Thoracic aorta (tissue), 2 donors: ENCODE measurements around the gene GANAB. TPM values are rescaled to one million over a fixed set of nuclear protein-coding genes. Genes with fewer than 3 reads are reported as not detected.
A peak's percentile ranks its signal among the peaks of the same experiment; 100 is the strongest.

Source experiments
- ATAC-seq: fragments of 150-250 bp; one replicate; pipeline ENCODE4 v1.8.0; 2017; ENCODE audit warnings: low read depth; ENCODE audit not compliant: insufficient number of reproducible peaks, low FRiP score
- DNase-seq: peaks from one replicate; pipeline ENCODE4 v3.0.0-alpha.2; 2020; ENCODE audit warnings: low spot score
- H3K27ac ChIP-seq, 2 donors: fragments of 200-600 bp; sonication (generic); 1 replicate in 1 of 2; 2 replicates in 1 of 2; pipeline ENCODE4 v1.5.1; 2016; ENCODE audit warnings: mild to moderate bottlenecking in 2 of 2, moderate library complexity in 2 of 2
- H3K27me3 ChIP-seq: fragments of 200-600 bp; sonication (generic); replicated peaks from 2 replicates; pipeline ENCODE4 v1.6.0; 2016; ENCODE audit warnings: mild to moderate bottlenecking; ENCODE audit not compliant: insufficient read depth
- H3K36me3 ChIP-seq: fragments of 200-600 bp; sonication (generic); one replicate; pipeline ENCODE4 v1.5.1; 2016
- H3K4me1 ChIP-seq, 2 donors: fragments of 200-600 bp; sonication (generic); 1 replicate in 1 of 2; 2 replicates in 1 of 2; pipeline versions ENCODE4 v1.5.1 to v1.6.0; 2016; ENCODE audit warnings: low read depth in 2 of 2, mild to moderate bottlenecking in 1 of 2; ENCODE audit not compliant: control insufficient read depth in 1 of 2
- H3K4me3 ChIP-seq: fragments of 200-600 bp; sonication (generic); 2 replicates; pipeline ENCODE4 v1.5.1; 2016; ENCODE audit warnings: mild to moderate bottlenecking
- H3K9me3 ChIP-seq: fragments of 200-600 bp; sonication (generic); 2 replicates; pipeline ENCODE4 v1.5.1; 2016
- CTCF ChIP-seq: fragments of 200-600 bp; sonication (generic); IDR thresholded peaks from one replicate; pipeline ENCODE4 v1.5.1; 2019; ENCODE audit warnings: antibody characterized with exemption
- total RNA-seq, 2 donors: library from RNA; depleted of rRNA; stranded (reverse); fragments of >200 nt; gene quantifications; one replicate each; pipeline versions ENCODE4 v1.1.0 to v1.2.3, GENCODE V29; 2016

The GANAB gene
- total RNA-seq, 2 donors from 2014 or later: 120 to 159 TPM

DNA sequence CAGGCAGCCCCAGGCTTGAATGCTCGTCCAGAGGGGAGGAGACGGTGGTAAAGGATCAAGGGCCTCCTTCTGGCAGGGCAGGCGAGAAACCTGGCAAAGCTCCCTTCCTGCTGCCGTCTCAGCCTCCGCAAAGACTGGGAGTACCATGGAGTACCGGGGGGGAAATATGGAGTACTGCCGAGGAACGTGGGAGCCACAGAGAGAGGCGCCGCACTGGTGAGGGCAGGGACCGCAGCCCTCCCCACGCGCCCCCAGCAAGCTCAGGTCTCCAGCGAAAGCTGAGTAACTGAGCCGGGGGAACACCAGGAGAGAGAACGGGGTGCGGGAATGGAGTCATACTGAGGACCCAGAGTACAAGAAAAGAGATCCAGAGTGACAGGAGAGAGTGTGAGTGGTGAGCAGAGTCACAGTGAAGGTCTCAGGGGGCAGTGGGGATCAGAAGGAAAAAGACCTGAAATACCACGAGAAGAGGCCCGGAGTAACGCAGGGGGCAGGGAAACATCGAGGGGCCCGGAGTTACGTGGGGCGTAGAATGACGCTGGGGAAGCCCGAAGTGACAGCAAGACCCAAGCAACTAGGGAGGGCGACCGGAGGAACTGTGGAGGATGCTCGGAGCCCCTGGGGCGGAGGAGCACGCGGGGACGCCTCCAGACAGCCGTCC is 34.6 kb downstream of the GANAB start:
- DNase-seq: no peak
- H3K36me3 ChIP-seq: peaks cover 26% of the 10 kb centered on the region
- H3K4me3 ChIP-seq: peak overlapping the region; percentile 80
- H3K4me1 ChIP-seq: peaks cover 11 to 34% of the 10 kb centered on the region in 2 donors
- ATAC-seq: no peak
- peak overlapping the region; percentile 87 to 95 for H3K27ac ChIP-seq
- no peak for TF ChIP-seq CTCF
- no peaks in the 10 kb centered on the region for H3K27me3 ChIP-seq
- H3K9me3 ChIP-seq: no peaks in the 10 kb centered on the region

DNA sequence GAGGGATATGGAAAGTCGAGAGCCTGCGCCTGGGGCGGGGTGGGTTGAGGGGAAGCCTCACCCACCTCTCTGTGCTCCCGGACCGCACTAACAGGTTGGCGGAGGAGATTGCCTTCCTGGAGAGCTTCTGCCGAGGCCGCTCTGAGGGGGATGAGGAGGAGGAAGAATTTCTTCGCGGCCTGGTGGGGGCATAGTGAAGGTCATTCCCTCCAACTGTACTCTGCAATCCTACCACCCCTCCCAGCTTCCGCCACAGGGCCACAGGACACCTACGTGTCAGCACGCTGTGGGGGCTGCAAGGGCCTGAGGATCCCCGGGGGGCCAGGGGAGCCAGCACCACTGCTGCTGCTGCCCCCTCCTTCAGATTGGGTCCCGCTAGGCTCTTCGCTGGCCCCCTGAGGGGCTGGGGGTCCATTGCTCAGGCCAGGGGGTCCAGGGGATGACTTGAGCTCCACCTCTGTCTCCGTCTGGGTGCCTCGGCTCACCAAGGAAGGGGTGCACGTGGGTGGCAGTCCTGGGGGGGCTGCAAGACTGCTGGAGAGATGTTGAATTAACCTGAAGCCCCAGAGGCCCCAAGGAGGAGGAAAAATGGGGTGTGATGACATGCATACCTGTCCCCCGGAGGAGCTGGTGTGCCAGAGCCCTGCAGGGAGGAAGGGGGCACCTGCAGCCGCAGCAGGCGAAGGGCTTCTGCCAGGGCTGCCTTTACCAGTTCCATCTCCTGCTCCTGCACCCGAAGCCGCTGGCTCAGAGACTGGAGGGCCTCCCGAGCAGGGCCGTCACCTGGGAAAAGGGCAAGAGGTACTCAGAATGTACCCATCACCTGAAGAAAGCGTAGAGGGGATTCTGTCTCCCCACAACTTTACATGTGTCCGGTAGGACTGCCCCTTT is 35.4 kb downstream of the GANAB start:
- TF ChIP-seq CTCF: no peak
- peaks cover 25% of the 10 kb centered on the region for H3K36me3 ChIP-seq

GRCh38 chr11:62610403-62610802 is 36.0 kb downstream of the GANAB start:
- Histone ChIP-seq H3K27me3 (no peaks in the 10 kb centered on the region), H3K9me3 (no peaks in the 10 kb centered on the region), H3K4me3 (no peak overlapping the region), H3K4me1 (peaks cover 11 to 34% of the 10 kb centered on the region in 2 donors), H3K27ac (no peak overlapping the region), H3K36me3 (peaks cover 26% of the 10 kb centered on the region)
- ATAC-seq (no peak), DNase-seq (no peak)
- no peak for TF ChIP-seq CTCF

More for the DNA sequence above, 35.4 kb downstream of the GANAB start:
- Histone ChIP-seq H3K9me3 (no peaks in the 10 kb centered on the region), H3K4me3 (peak overlapping the region; percentile 80), H3K4me1 (peaks cover 11 to 34% of the 10 kb centered on the region in 2 donors), H3K27ac (peak overlapping the region; percentile 87 to 95), H3K27me3 (no peaks in the 10 kb centered on the region)
- DNase-seq (no peak), ATAC-seq (no peak)

DNA sequence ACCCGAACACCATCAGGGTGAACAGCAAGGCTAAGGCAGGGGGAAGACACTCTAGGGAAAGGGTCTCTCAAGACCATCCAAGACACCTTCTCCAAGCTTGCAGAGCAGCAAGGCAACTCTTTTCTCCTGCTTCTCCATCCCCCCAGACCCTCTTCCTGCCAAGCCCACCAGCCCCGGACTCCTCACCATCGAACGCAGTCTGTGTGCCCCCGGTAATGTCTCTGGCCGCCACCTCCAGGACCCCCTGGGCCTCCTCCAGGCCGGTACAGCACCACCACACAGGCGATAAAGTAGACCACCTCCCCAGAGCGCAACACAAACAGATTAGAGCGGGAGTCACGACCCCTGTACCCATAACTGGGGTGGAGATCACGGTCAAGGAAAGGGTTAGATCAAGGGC is 37.6 kb downstream of the GANAB start:
- Histone ChIP-seq H3K9me3 (no peaks in the 10 kb centered on the region), H3K27me3 (no peaks in the 10 kb centered on the region), H3K36me3 (peaks cover 28% of the 10 kb centered on the region), H3K4me1 (peaks cover 11 to 34% of the 10 kb centered on the region in 2 donors), H3K27ac (no peak overlapping the region), H3K4me3 (no peak overlapping the region)
- ATAC-seq: no peak
- TF ChIP-seq CTCF: no peak
- DNase-seq: no peak

DNA sequence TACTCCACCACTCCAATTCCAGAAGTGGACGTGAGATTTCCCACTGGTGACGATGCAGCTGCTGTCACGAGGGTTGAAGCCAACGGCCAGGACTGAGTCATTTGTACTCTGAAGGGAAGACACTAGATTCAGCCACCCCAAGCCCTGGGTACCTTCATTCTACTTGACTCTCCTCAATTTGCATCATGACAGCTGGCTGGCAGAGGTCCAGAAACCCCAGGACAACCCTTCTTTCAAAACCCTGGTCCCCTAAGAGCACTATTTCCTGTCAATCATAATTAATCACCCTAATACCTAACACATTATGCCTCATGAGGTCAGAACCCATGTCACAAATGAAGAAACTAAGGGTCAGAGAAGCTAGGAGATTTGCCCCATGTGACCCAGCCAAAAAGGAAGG is 38.7 kb downstream of the GANAB start:
- ATAC-seq: no peak
- TF ChIP-seq CTCF: no peak
- H3K36me3 ChIP-seq: peaks cover 28% of the 10 kb centered on the region

More for the DNA sequence above, 38.7 kb downstream of the GANAB start:
- no peaks in the 10 kb centered on the region for H3K27me3 ChIP-seq
- no peak overlapping the region for H3K4me3 ChIP-seq
- no peaks in the 10 kb centered on the region for H3K9me3 ChIP-seq
- DNase-seq: no peak
- peaks cover 11 to 36% of the 10 kb centered on the region in 2 donors for H3K4me1 ChIP-seq
- no peak overlapping the region for H3K27ac ChIP-seq
